HCT116 (cell line): ENCODE data around the gene GUCA2B. TPM values are rescaled to one million over a fixed set of nuclear protein-coding genes. Genes with fewer than 3 reads are reported as not detected.

ENCODE experiments used
- ATAC-seq: fragments of 200-7000 bp; cut with Tn5 transposase; 2 replicates; pipeline ENCODE4 v1.9.1; 2020; ENCODE audit warnings: mild to moderate bottlenecking, moderate library complexity
- BruUV-seq: library from RNA; stranded (reverse); fragments of 400-500 nt; replicated peaks from 2 replicates; lab custom pipeline; 2021; lab: Mats Ljungman, UMichigan
- CTCF ChIA-PET: fragments of 300-600 bp; sonication (Branson Sonifier 250); formaldehyde crosslinking; loops from one replicate; lab custom pipeline; 2021; ENCODE audit warnings: antibody characterized with exemption; lab: Charles Lee
- POLR2A ChIA-PET: fragments of 300-600, 350-600 bp; sonication (Branson Sonifier 250); formaldehyde crosslinking; loops from one replicate; lab custom pipeline; 2021; ENCODE audit warnings: antibody characterized with exemption; lab: Charles Lee
- RAD21 ChIA-PET, 2 experiments: fragments of 300-600 bp; sonication (Branson Sonifier 250); formaldehyde crosslinking; loops; one replicate each; lab custom pipeline; 2023; ENCODE audit warnings: low total read pairs in 2 of 2; ENCODE audit not compliant: uncharacterized antibody in 2 of 2, unreplicated experiment in 2 of 2, low non-redundant PET in 1 of 2; lab: Charles Lee
- DNase-seq: peaks from one replicate; pipeline ENCODE4 v3.0.0-alpha.2; 2010; ENCODE audit warnings: low read depth, low spot score
- H2AFZ ChIP-seq: fragments of 200-600 bp; shearing (Covaris generic), sonication (generic); 2 replicates; pipeline ENCODE4 v1.6.1; 2017; ENCODE audit warnings: low read depth, mixed run types, mixed read lengths, antibody characterized with exemption, low read length; ENCODE audit not compliant: poor library complexity, severe bottlenecking
- H3K27ac ChIP-seq: 2 replicates; pipeline ENCODE4 v1.5.1; 2012; ENCODE audit warnings: low read depth, low read length
- H3K27me3 ChIP-seq: fragments of 200-600 bp; sonication (generic); 2 replicates; pipeline ENCODE4 v1.6.1; 2016; ENCODE audit warnings: mixed run types, low read length, mixed read lengths; ENCODE audit not compliant: insufficient read depth
- H3K36me3 ChIP-seq, 2 experiments: fragments of 200-500 bp in 1 of 2; fragments of 200-600 bp in 1 of 2; sonication (Bioruptor generic) in 1 of 2; sonication (generic) in 1 of 2; 2 replicates each; pipeline versions ENCODE4 v1.5.1 to v1.6.1; 2014 to 2016; ENCODE audit warnings: low read length in 2 of 2, inconsistent platforms in 1 of 2, mixed read lengths in 1 of 2, mixed run types in 1 of 2; ENCODE audit not compliant: insufficient read depth in 2 of 2, control insufficient read depth in 1 of 2
- H3K4me1 ChIP-seq, 2 experiments: fragments of 200-600 bp in 1 of 2; sonication (generic) in 1 of 2; 2 replicates each; pipeline versions ENCODE4 v1.5.1 to v1.6.1; 2012 to 2017; ENCODE audit warnings: low read length in 2 of 2, inconsistent platforms in 1 of 2, mild to moderate bottlenecking in 1 of 2, mixed read lengths in 1 of 2, mixed run types in 1 of 2, moderate library complexity in 1 of 2; ENCODE audit not compliant: insufficient read depth in 2 of 2, control insufficient read depth in 1 of 2
- H3K4me2 ChIP-seq: fragments of 200-600 bp; sonication (generic); 2 replicates; pipeline ENCODE4 v1.6.1; 2017; ENCODE audit warnings: mixed run types, low read length, mixed read lengths
- H3K4me3 ChIP-seq, 2 experiments: fragments of 200-600 bp in 1 of 2; sonication (generic) in 1 of 2; replicated peaks in 1 of 2; 2 replicates each; pipeline ENCODE4 v1.5.1; 2011 to 2016; ENCODE audit warnings: low read length in 2 of 2, control low read depth in 1 of 2, low read depth in 1 of 2, mild to moderate bottlenecking in 1 of 2, mixed read lengths in 1 of 2, mixed run types in 1 of 2
- H3K79me2 ChIP-seq: fragments of 200-600 bp; sonication (generic); 2 replicates; pipeline ENCODE4 v1.6.1; 2017; ENCODE audit warnings: mild to moderate bottlenecking, mixed run types, low read length, moderate library complexity, mixed read lengths; ENCODE audit not compliant: insufficient read depth
- H3K9ac ChIP-seq: fragments of 200-600 bp; sonication (generic); 2 replicates; pipeline ENCODE4 v1.6.1; 2016; ENCODE audit warnings: low read length, mixed read lengths
- H3K9me2 ChIP-seq: fragments of 200-600 bp; sonication (generic), shearing (Covaris generic); 2 replicates; pipeline ENCODE4 v1.6.1; 2017; ENCODE audit warnings: mixed run types, mild to moderate bottlenecking, moderate library complexity; ENCODE audit not compliant: insufficient read depth
- H3K9me3 ChIP-seq, 2 experiments: fragments of 200-500 bp in 1 of 2; fragments of 200-600 bp in 1 of 2; sonication (Bioruptor generic) in 1 of 2; sonication (generic) in 1 of 2; 2 replicates each; pipeline ENCODE4 v1.6.1; 2014 to 2017; ENCODE audit warnings: low read length in 2 of 2, mixed read lengths in 2 of 2, inconsistent platforms in 1 of 2, low read depth in 1 of 2, mild to moderate bottlenecking in 1 of 2, mixed run types in 1 of 2, moderate library complexity in 1 of 2; ENCODE audit not compliant: control insufficient read depth in 1 of 2, insufficient read depth in 1 of 2
- H4K20me1 ChIP-seq: fragments of 200-600 bp; sonication (generic), shearing (Covaris generic); 2 replicates; pipeline ENCODE4 v1.6.1; 2017; ENCODE audit warnings: mixed run types, mild to moderate bottlenecking, moderate library complexity; ENCODE audit not compliant: insufficient read depth
- CBX3 ChIP-seq: IDR thresholded peaks from 2 replicates; pipeline ENCODE4 v1.6.1; 2012; ENCODE audit warnings: low read depth
- EZH2 ChIP-seq: fragments of 200-600 bp; sonication (generic); IDR thresholded peaks from 2 replicates; pipeline ENCODE4 v1.6.1; 2017; ENCODE audit warnings: antibody characterized with exemption, mixed run types
- EZH2phosphoT487 ChIP-seq: fragments of 200-600 bp; IDR thresholded peaks from 2 replicates; pipeline ENCODE4 v1.6.1; 2018; ENCODE audit warnings: antibody characterized with exemption, borderline replicate concordance
- FOSL1 ChIP-seq: IDR thresholded peaks from 2 replicates; pipeline ENCODE4 v1.6.1; 2012; ENCODE audit warnings: low read depth
- JUND ChIP-seq: IDR thresholded peaks from 2 replicates; pipeline ENCODE4 v1.6.1; 2012
- POLR2A ChIP-seq: IDR thresholded peaks from 2 replicates; pipeline ENCODE4 v1.7.0; 2011; ENCODE audit warnings: borderline replicate concordance; ENCODE audit not compliant: insufficient read depth, insufficient read length; ENCODE audit errors: extremely low read depth
- RAD21 ChIP-seq: IDR thresholded peaks from 2 replicates; pipeline ENCODE4 v1.6.1; 2012; ENCODE audit warnings: low read depth, mild to moderate bottlenecking
- SIN3A ChIP-seq: IDR thresholded peaks from 2 replicates; pipeline ENCODE4 v1.6.1; 2012; ENCODE audit warnings: low read depth
- SRF ChIP-seq: IDR thresholded peaks from 2 replicates; pipeline ENCODE4 v1.6.1; 2012; ENCODE audit warnings: low read depth
- YY1 ChIP-seq: IDR thresholded peaks from 2 replicates; pipeline ENCODE4 v1.6.1; 2011; ENCODE audit warnings: low read length, low read depth, moderate library complexity, mild to moderate bottlenecking; ENCODE audit not compliant: insufficient replicate concordance; ENCODE audit errors: extremely low read depth
- ZBTB33 ChIP-seq: IDR thresholded peaks from 2 replicates; pipeline ENCODE4 v1.6.1; 2011; ENCODE audit warnings: mild to moderate bottlenecking, low read length, moderate library complexity; ENCODE audit not compliant: insufficient replicate concordance; ENCODE audit errors: extremely low read depth
- ZFX ChIP-seq: fragments of 450-650 bp; IDR thresholded peaks from 2 replicates; pipeline ENCODE4 v1.6.1; 2017
- intact Hi-C: fragments of 100-400 bp; cut with micrococcal nuclease; formaldehyde crosslinking; loops from 2 replicates; pipeline ENCODE4 v1.10.0; 2022
- total RNA-seq: library from RNA; stranded (reverse); gene quantifications from one replicate; pipeline ENCODE4 v1.2.1, GENCODE V29; 2021; ENCODE audit not compliant: unreplicated experiment

GUCA2B gene
- total RNA-seq, 1 experiment from 2014 or later = not detected

DNA sequence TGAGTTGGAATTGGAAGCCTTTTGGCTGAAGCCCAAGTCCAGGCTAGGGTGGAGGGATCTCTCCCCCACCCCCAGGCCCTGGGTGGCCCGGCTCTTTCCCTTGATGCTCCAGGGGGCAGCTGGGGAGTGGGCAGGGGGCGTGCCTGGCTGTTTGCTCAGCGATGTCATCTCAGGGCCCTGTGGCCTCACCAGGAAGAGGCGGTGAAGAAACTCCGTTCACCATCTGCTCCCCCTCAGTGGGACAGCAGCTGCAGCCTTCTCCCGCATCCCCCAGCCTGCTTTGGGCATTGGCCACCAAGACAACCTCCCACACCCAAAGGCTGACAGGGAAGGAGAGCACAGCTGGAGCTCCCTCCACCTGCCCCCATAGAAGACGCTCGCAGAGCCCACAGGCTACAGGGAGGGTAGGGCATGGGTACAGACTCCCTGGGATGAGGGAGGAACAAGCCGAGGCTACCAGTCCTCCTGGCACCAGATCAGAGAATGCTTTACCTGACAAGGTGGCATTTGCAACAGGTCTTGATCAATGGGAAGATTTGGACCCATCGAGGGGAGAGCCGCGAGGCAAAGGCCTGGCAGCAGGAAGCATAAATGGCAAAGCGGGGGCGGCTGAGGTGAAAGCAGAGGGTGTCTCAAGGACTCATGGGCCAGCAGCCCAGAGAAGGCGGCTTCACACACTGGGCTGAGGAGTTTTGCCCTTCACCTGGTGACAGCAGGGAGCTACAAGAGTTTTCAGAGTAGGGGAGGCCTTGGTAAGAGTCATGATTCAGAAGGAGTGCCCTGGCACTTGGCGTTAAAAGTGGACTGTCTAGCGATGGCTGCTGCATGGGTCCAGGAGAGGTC lies 17.8 kb downstream of the GUCA2B start:
- H3K4me1 ChIP-seq = peaks cover 11 to 31% of the 10 kb centered on the region in 2 experiments
- no peaks in the 10 kb centered on the region for H3K36me3 ChIP-seq
- H3K9ac ChIP-seq = no peak overlapping the region
- H3K9me3 ChIP-seq = no peaks in the 10 kb centered on the region
- H3K4me3 ChIP-seq = no peak overlapping the region
- no peak overlapping the region for H3K4me2 ChIP-seq
- no peaks in the 10 kb centered on the region for H3K27me3 ChIP-seq
- ATAC-seq (no peak), DNase-seq (no peak)
- ChIA-PET CTCF (interaction anchor here (1.1 to 1.2 kb wide), 2 partner anchors 8 to 15 kb away, joined by 3 read pairs; no protein-coding TSS in a partner anchor), POLR2A (no interaction called here), RAD21 (no interaction called here)
- intact Hi-C loops = loop anchor here (10.0 kb wide), 2 partner anchors 564 to 906 kb away; no protein-coding TSS in a partner anchor
- no peaks in the 10 kb centered on the region for H4K20me1 ChIP-seq
- BruUV-seq = no TSS peak
- H2AFZ ChIP-seq = no peak overlapping the region
- H3K27ac ChIP-seq = no peak overlapping the region
- H3K9me2 ChIP-seq = no peaks in the 10 kb centered on the region
- H3K79me2 ChIP-seq = no peaks in the 10 kb centered on the region
- no peak for TF ChIP-seq ZBTB33
- TF ChIP-seq ZFX = no peak
- TF ChIP-seq CBX3 = no peak
- no peak for TF ChIP-seq JUND

GRCh38 chr1:42171679-42172266 lies 18.6 kb downstream of the GUCA2B start:
- no TSS peak for BruUV-seq
- RAD21 ChIA-PET = no interaction called here
- ATAC-seq (no peak), DNase-seq (no peak)
- no peaks in the 10 kb centered on the region for H4K20me1 ChIP-seq
- H3K4me1 ChIP-seq = peaks cover 4 to 25% of the 10 kb centered on the region in 2 experiments
- CTCF ChIA-PET = interaction anchor here (1.1 to 1.2 kb wide), 2 partner anchors 9 to 14 kb away, joined by 3 read pairs; no protein-coding TSS in a partner anchor
- H3K9ac ChIP-seq = no peak overlapping the region
- no peak overlapping the region for H3K4me3 ChIP-seq
- no peak overlapping the region for H2AFZ ChIP-seq
- no peaks in the 10 kb centered on the region for H3K9me3 ChIP-seq
- no peak overlapping the region for H3K27ac ChIP-seq
- H3K4me2 ChIP-seq = no peak overlapping the region
- H3K36me3 ChIP-seq = no peaks in the 10 kb centered on the region
- intact Hi-C loops = loop anchor here (10.0 kb wide), 2 partner anchors 563 to 907 kb away; no protein-coding TSS in a partner anchor
- no peaks in the 10 kb centered on the region for H3K79me2 ChIP-seq
- POLR2A ChIA-PET = no interaction called here
- H3K27me3 ChIP-seq = no peaks in the 10 kb centered on the region
- no peaks in the 10 kb centered on the region for H3K9me2 ChIP-seq
- no peak for TF ChIP-seq POLR2A
- no peak for TF ChIP-seq SIN3A
- TF ChIP-seq SRF = no peak
- no peak for TF ChIP-seq JUND
- TF ChIP-seq RAD21 = no peak
- TF ChIP-seq FOSL1 = no peak
- no peak for TF ChIP-seq EZH2phosphoT487
- no peak for TF ChIP-seq EZH2
- no peak for TF ChIP-seq YY1
- no peak for TF ChIP-seq ZBTB33
